TTC549 (cell line): Measurements from ENCODE around the gene HYKK.
"Not testable (repeated sequence)": the region's sequence is repeated elsewhere in the genome, so short reads cannot be mapped to it uniquely, and the experiment has no call there.

Experiments
- FAIRE-seq: peaks from 2 replicates; lab custom pipeline; 2012; peaks lifted over from hg19 to GRCh38; lab: Jason Lieb, UNC

The HYKK gene

DNA sequence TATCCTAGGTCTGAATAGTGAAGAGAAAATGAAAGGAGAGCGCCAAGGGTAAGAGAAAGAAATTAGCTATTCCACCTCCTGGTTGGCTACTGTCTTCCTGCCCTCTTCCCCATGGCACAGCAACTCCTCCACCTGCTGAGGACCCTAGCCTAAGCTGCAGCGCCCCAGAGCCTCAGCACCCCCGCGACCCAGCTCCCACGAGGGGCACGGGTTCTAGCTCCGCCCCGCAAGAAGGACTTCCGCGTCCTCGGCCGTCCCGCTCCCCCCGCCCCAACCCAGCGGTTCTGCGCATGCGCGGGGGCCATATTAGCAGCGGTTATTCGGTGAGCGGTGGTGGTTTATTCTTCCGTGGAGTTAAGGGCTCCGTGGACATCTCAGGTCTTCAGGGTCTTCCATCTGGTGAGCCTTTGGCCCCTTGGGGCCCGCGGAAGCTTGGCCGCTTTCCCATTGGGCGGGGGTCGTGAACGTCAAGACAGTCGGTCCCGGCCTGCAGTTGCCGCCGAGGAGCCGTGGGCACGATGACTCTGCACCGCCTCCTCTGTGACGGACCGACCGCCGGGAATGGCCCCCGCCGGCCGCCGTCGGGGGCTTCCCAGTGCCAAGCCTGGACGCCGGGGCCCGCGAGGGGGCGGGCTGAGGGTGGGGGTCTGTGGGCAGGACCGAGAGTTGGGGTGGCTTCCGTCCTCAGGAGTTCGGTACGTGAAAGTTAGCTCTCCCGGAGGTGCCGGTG is 32.9 kb downstream of the HYKK start, which contains the start of gene PSMA4:
TSS of gene PSMA4 (plus strand) at position 304 of the 730 bp plus-strand sequence. CDS start 1,484 bp downstream, outside the sequence.
- no peak for FAIRE-seq

DNA sequence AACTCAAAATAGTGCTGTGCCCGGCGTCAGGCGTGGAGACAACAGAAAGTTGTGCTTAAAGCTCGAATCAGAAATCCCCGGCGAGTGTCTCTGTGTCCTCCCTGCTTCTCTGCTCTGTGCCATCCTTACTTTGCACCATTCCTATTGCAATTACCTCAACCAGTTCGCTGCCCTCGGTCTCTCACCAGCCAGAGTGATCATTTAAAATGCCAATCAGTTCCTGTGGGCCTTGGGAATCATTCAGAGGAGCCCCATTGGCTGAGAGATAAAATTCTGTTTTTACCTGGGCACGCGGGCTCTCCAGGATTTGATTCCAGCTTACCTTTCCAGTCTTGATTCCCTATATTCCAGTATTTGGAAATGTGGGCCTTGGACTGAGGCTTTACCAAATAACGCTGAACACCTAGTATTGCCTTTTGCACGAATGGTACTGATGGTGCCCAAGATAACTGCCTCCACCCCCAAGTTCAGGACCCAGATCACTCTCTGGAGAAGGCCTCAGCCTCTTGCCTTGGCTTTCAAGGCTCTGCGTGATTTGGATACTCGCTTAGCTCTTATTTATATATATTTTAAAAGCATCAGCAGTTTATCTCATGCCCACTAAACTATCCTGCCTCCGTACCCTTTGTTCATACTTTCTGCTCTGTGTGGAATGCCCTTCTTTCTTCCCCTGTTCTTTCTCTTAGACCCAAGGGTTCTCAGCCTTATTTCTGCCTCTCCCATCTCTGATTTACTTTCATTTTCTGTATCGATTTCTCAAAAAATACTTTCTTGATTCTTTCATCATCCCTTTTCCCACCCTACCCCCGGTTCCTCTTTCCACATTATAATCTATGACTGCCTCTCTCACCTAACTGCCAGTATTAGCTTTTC is 33.7 kb downstream of the HYKK start:
- no peak for FAIRE-seq

DNA sequence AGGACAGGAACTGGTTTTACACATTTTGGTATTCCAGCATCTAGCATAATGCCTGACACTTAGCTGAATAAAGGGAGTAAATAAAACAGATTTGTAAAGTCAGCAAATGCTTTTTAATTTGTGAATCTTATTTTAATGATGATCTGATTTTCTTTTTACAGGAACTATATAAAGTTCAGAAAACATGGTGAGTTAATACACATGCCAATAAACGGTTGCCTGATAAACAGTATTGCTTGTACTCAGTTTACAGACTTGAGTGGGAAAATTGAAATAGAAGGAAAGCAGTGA is 34.3 kb downstream of the HYKK start:
- no peak for FAIRE-seq

GRCh38 chr15:78542647-78543046 is 35.3 kb downstream of the HYKK start:
- no peak for FAIRE-seq

- no peak for FAIRE-seq
Measured at GRCh38 chr15:78550194-78550593, 42.8 kb downstream of the HYKK start.

DNA sequence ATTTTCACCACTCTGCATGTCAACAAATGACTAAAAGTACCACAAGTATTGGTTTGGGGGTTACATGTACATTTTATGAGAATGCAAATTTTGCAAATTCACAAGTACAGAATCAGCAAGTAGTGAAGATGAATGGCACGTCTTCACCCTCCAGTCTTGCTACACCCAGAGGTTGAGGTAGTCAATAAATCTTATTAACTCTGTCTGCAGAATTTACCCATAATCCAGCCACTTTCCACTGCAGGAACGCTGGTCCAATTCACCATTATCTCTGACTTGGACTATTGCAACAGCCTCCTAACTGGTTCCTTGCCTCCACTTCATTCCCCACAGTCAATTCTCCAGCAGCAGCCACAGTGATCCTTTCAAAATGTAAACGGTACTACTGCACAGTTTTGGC is 43.4 kb downstream of the HYKK start:
- FAIRE-seq: no peak

GRCh38 chr15:78551902-78552301 is 44.5 kb downstream of the HYKK start:
- FAIRE-seq: no peak

DNA sequence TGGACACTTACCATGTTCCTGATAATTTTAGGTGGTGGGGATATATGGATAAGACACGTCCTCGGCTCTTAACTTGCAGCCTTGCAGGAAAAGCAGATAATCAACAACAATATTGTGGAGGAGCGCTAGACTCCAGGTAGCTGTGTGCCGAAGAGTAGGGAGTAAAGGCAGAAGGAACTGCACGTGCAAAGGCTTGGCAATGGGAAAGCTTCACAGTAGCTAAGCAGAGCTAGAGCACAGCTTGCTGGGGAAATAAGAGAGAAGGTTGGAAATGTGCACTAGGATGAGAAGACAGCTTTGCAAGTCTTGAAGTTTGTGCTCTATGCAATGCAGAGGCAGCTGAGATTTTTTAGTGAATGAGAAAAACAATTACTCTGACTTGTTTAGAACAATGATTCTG is 45.2 kb downstream of the HYKK start:
- no peak for FAIRE-seq

DNA sequence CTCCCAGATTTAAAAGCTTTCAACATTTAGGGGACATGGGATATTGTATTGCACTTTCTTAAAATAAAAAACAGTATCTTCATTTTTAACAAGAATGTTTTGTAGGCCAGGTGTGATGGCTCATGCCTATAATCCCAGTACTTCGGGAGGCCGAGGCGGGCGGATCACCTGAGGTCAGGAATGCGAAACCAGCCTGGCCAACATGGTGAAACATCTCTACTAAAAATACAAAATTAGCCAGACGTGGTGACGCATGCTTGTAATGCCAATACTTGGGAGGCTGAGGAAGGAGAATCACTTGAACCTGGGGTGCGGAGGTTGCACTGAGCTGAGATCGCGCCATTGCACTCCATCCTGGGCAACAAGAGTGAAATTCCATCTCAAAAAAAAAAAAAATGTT is 52.8 kb downstream of the HYKK start:
- FAIRE-seq: not testable (repeated sequence)

GRCh38 chr15:78561490-78561889 is 54.1 kb downstream of the HYKK start:
- no peak for FAIRE-seq

GRCh38 chr15:78563092-78563491 is 55.7 kb downstream of the HYKK start:
- FAIRE-seq: no peak

- no peak for FAIRE-seq
Measured at GRCh38 chr15:78564743-78565096, 57.3 kb downstream of the HYKK start.

GRCh38 chr15:78565097-78565950 is 57.9 kb downstream of the HYKK start, which contains the start of gene CHRNA5:
CHRNA5 (plus strand) TSS chr15:78565520; CDS start chr15:78565720, 200 bp downstream.
- FAIRE-seq: no peak

- FAIRE-seq: no peak
Measured at GRCh38 chr15:78565951-78566774, 58.8 kb downstream of the HYKK start.

DNA sequence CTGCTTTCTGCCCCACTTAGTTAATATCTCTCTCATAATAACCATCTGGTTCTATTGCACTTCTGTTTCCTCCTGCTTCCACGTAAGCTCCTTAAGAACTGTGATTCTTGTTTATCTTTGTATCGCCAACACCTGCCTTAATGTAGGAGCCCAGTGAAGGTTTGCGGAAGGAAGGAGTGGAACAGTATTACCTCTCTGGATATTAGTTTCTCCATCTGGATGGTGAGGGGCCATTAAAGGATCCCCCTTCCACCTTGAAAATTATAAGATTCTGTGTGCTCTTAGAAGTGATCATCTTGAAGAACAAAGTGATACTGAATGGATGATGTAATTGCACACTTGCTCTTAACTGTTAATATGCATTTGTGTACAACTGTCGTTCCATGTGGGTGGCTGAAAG is 60.2 kb downstream of the HYKK start:
- FAIRE-seq: no peak

DNA sequence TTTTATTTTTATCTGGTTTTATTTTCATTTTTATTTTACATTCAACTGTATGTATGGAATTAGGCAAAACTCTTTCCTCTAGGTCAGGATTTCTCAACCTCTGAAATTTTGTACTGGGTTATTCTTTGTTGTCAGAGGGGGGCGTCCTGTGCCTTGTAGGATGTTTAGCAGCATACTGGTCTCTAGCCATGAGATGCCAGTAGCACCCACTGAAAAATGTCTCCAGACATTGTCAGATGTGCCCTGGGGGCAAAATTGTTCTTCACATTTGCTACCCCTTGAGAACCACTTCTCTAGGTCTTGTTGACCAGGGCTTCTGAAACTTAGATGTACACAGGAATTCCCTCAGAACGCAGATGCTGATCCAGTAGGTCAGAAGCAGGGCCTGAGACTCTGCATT is 63.3 kb downstream of the HYKK start:
- FAIRE-seq: no peak

- no peak for FAIRE-seq
Measured at GRCh38 chr15:78571382-78571781, 64.0 kb downstream of the HYKK start.

GRCh38 chr15:78573416-78573815 is 66.0 kb downstream of the HYKK start:
- FAIRE-seq: no peak

- FAIRE-seq: no peak
Measured at GRCh38 chr15:78574944-78575343, 67.6 kb downstream of the HYKK start.
